Measurements from ENCODE around the gene CTSE. TPM values are rescaled to one million over a fixed set of nuclear protein-coding genes. Genes with fewer than 3 reads are reported as not detected.

CTSE gene
- total and polyA plus RNA-seq, 9 of the 15 experiments (the other 6 are each of a cell fraction or from before 2014, with no cell fraction given) = 0.04 to 0.18 (median 0.09) TPM; not detected in 4

DNA sequence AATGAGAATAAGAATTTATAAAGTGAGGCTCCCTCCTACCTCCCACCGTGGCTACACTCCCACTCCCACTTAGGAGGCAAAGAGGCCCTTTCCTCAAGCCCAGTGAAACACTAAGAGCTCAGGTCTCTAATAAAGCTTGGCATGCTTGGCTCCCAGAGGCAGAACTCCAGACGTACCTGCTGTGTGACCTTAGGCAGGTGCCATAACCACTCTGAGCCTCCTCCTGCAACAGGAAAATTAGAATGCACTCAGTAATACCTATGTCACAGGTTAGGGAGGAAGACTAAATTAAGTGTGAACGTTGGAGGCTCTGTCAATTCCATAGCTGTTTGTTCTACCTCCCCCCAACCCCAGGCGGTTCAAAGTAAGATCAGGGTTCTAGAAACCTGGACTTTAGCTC is 63.9 kb downstream of the CTSE start:
- no peak overlapping the region for H2AFZ ChIP-seq (ENCODE audit: low read depth, low read length)
- ChIA-PET CTCF (ENCODE audit: low intra/inter-chr PET ratio) (no interaction called here), POLR2A (interaction anchor here (0.6 to 2.2 kb wide), 2 partner anchors 10 to 11 kb away, joined by 3 to 5 read pairs; no protein-coding TSS in a partner anchor)
- H3K4me1 ChIP-seq (replicated peaks in 1 of 2; ENCODE audit: control insufficient read depth in 2 of 2, insufficient read depth in 2 of 2, low read length in 2 of 2) = no peaks in the 10 kb centered on the region
- 1% methylated on average over 4 of the region's 4 CpGs for WGBS (ENCODE audit: insufficient coverage, low coverage, missing lambda C conversion rate)
- H3K79me2 ChIP-seq (ENCODE audit: control insufficient read depth, insufficient read depth, low read length) = no peaks in the 10 kb centered on the region
- H4K20me1 ChIP-seq (replicated peaks; ENCODE audit: control insufficient read depth, insufficient read depth, low read length) = peaks cover 17% of the 10 kb centered on the region
- no peaks in the 10 kb centered on the region for H3K36me3 ChIP-seq (ENCODE audit: control insufficient read depth, insufficient read depth, low read length)
- ATAC-seq (no peak), FAIRE-seq (no peak), DNase-seq (ENCODE audit: extremely low read depth in 1 of 4, low spot score in 3 of 4) (no peak)
- no TSS peak for BruUV-seq (replicated peaks)
- no peak overlapping the region for H3K4me3 ChIP-seq
- intact Hi-C loops (cut with micrococcal nuclease) = no loop called here
- no peaks in the 10 kb centered on the region for H3K9me3 ChIP-seq (replicated peaks; ENCODE audit: control insufficient read depth, insufficient read depth, low read depth, low read length)
- H3K27me3 ChIP-seq (ENCODE audit: control insufficient read depth in 2 of 2, insufficient read depth in 2 of 2, low read length in 2 of 2) = peaks cover 13 to 78% of the 10 kb centered on the region in 2 experiments
- H3K9ac ChIP-seq (ENCODE audit: insufficient read depth in 1 of 2, low read depth in 2 of 2, low read length in 2 of 2) = no peak overlapping the region
- no peak overlapping the region for H3K4me2 ChIP-seq (ENCODE audit: insufficient read depth, low read length)
- no peak overlapping the region for H3K27ac ChIP-seq (ENCODE audit: extremely low read depth, low read depth, low read length)
- TF ChIP-seq, protein P1, sequence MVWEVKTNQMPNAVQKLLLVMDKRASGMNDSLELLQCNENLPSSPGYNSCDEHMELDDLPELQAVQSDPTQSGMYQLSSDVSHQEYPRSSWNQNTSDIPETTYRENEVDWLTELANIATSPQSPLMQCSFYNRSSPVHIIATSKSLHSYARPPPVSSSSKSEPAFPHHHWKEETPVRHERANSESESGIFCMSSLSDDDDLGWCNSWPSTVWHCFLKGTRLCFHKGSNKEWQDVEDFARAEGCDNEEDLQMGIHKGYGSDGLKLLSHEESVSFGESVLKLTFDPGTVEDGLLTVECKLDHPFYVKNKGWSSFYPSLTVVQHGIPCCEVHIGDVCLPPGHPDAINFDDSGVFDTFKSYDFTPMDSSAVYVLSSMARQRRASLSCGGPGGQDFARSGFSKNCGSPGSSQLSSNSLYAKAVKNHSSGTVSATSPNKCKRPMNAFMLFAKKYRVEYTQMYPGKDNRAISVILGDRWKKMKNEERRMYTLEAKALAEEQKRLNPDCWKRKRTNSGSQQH (CRISPR knock-in tag; IDR thresholded peaks at IDR 0.05) = no peak
- TF ChIP-seq ZFP36 (IDR thresholded peaks at IDR 0.05; ENCODE audit: low read depth, low read length, partially characterized antibody) (peak; percentile 71), SUPT5H (IDR thresholded peaks at IDR 0.05) (no peak), FOXA1 (IDR thresholded peaks at IDR 0.05; ENCODE audit: borderline replicate concordance) (no peak), BRD9 (IDR thresholded peaks at IDR 0.05; ENCODE audit: low read depth, partially characterized antibody) (no peak), SIRT6 (IDR thresholded peaks at IDR 0.05; ENCODE audit: low read depth, low read length) (no peak), RBM25 (IDR thresholded peaks at IDR 0.05; ENCODE audit: low read depth, low read length, severe bottlenecking) (peak; percentile 74)
- TF ChIP-seq, protein P2, sequence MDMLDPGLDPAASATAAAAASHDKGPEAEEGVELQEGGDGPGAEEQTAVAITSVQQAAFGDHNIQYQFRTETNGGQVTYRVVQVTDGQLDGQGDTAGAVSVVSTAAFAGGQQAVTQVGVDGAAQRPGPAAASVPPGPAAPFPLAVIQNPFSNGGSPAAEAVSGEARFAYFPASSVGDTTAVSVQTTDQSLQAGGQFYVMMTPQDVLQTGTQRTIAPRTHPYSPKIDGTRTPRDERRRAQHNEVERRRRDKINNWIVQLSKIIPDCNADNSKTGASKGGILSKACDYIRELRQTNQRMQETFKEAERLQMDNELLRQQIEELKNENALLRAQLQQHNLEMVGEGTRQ (CRISPR knock-in tag; IDR thresholded peaks at IDR 0.05) = no peak
- no peaks in the 10 kb centered on the region for H3K9me1 ChIP-seq (ENCODE audit: control insufficient read depth, insufficient read depth, low read length)
- in situ Hi-C loops (cut with MboI) = no loop called here

Other genes starting within 250 kb of the CTSE start
Only the 7 nearest of the 9 such genes appear.
- gene PM20D1, start 173.8 kb downstream of the CTSE start, total RNA-seq (2014; rRNA removed) = not detected in 2 replicates
- gene PM20D1, start 173.8 kb downstream of the CTSE start, total RNA-seq (2014; rRNA removed; fragmentation: Illumina TruSeq; extraction: Trizol) = not detected in 2 replicates
- gene PM20D1, start 173.8 kb downstream of the CTSE start, total RNA-seq (2015; rRNA removed; fragmentation: Illumina TruSeq; extraction: Trizol) = not detected in 2 replicates
- not detected in 2 replicates for gene PM20D1, start 173.8 kb downstream of the CTSE start, total RNA-seq (2021)
- gene PM20D1, start 173.8 kb downstream of the CTSE start, polyA plus RNA-seq (2011; rRNA removed) = not detected in 2 replicates
- gene PM20D1, start 173.8 kb downstream of the CTSE start, polyA plus RNA-seq (2014; fragmentation: Illumina TruSeq; extraction: Trizol) = not detected in 2 replicates
- gene PM20D1, start 173.8 kb downstream of the CTSE start, polyA plus RNA-seq (2014; fragmentation: Nextera tagmentation; extraction: Ambion mirVana) = not detected
- gene PM20D1, start 173.8 kb downstream of the CTSE start, polyA plus RNA-seq (2014; rRNA removed) = not detected in 2 replicates
- not detected in 2 replicates for gene SLC26A9, start 80.4 kb downstream of the CTSE start, total RNA-seq (2014; rRNA removed)
- not detected in 2 replicates for gene SLC26A9, start 80.4 kb downstream of the CTSE start, total RNA-seq (2014; rRNA removed; fragmentation: Illumina TruSeq; extraction: Trizol)
- gene SLC26A9, start 80.4 kb downstream of the CTSE start, total RNA-seq (2015; rRNA removed; fragmentation: Illumina TruSeq; extraction: Trizol) = not detected in 2 replicates
- not detected in 2 replicates for gene SLC26A9, start 80.4 kb downstream of the CTSE start, total RNA-seq (2021)
- gene SLC26A9, start 80.4 kb downstream of the CTSE start, polyA plus RNA-seq (2011; rRNA removed) = not detected in 2 replicates
- gene SLC26A9, start 80.4 kb downstream of the CTSE start, polyA plus RNA-seq (2014; fragmentation: Illumina TruSeq; extraction: Trizol) = 0.03 TPM in 1 of 2 replicates, not detected in the other
- gene SLC26A9, start 80.4 kb downstream of the CTSE start, polyA plus RNA-seq (2014; fragmentation: Nextera tagmentation; extraction: Ambion mirVana) = not detected
- not detected in 2 replicates for gene SLC26A9, start 80.4 kb downstream of the CTSE start, polyA plus RNA-seq (2014; rRNA removed)
- not detected in 2 replicates for gene RAB7B, start 20.5 kb downstream of the CTSE start, total RNA-seq (2014; rRNA removed)
- gene RAB7B, start 20.5 kb downstream of the CTSE start, total RNA-seq (2014; rRNA removed; fragmentation: Illumina TruSeq; extraction: Trizol) = 0.07 TPM in 1 of 2 replicates, not detected in the other
- gene RAB7B, start 20.5 kb downstream of the CTSE start, total RNA-seq (2015; rRNA removed; fragmentation: Illumina TruSeq; extraction: Trizol) = not detected in 2 replicates
- not detected in 2 replicates for gene RAB7B, start 20.5 kb downstream of the CTSE start, total RNA-seq (2021)
- 0.09 and 0.29 TPM in 2 replicates for gene RAB7B, start 20.5 kb downstream of the CTSE start, polyA plus RNA-seq (2011; rRNA removed)
- 0.12 TPM in 1 of 2 replicates, not detected in the other for gene RAB7B, start 20.5 kb downstream of the CTSE start, polyA plus RNA-seq (2014; fragmentation: Illumina TruSeq; extraction: Trizol)
- gene RAB7B, start 20.5 kb downstream of the CTSE start, polyA plus RNA-seq (2014; fragmentation: Nextera tagmentation; extraction: Ambion mirVana) = under 1 TPM; 0.03 to 0.06 TPM
- not detected in 2 replicates for gene RAB7B, start 20.5 kb downstream of the CTSE start, polyA plus RNA-seq (2014; rRNA removed)
- not detected in 2 replicates for gene RHEX, start 29.3 kb upstream of the CTSE start, total RNA-seq (2014; rRNA removed)
- not detected in 2 replicates for gene RHEX, start 29.3 kb upstream of the CTSE start, total RNA-seq (2014; rRNA removed; fragmentation: Illumina TruSeq; extraction: Trizol)
- gene RHEX, start 29.3 kb upstream of the CTSE start, total RNA-seq (2015; rRNA removed; fragmentation: Illumina TruSeq; extraction: Trizol) = not detected in 2 replicates
- not detected in 2 replicates for gene RHEX, start 29.3 kb upstream of the CTSE start, total RNA-seq (2021)
- gene RHEX, start 29.3 kb upstream of the CTSE start, polyA plus RNA-seq (2011; rRNA removed) = not detected in 2 replicates
- gene RHEX, start 29.3 kb upstream of the CTSE start, polyA plus RNA-seq (2014; fragmentation: Illumina TruSeq; extraction: Trizol) = not detected in 2 replicates
- not detected for gene RHEX, start 29.3 kb upstream of the CTSE start, polyA plus RNA-seq (2014; fragmentation: Nextera tagmentation; extraction: Ambion mirVana)
- not detected in 2 replicates for gene RHEX, start 29.3 kb upstream of the CTSE start, polyA plus RNA-seq (2014; rRNA removed)
- not detected in 2 replicates for gene AVPR1B, start 93.5 kb upstream of the CTSE start, total RNA-seq (2014; rRNA removed)
- gene AVPR1B, start 93.5 kb upstream of the CTSE start, total RNA-seq (2014; rRNA removed; fragmentation: Illumina TruSeq; extraction: Trizol) = not detected in 2 replicates
- gene AVPR1B, start 93.5 kb upstream of the CTSE start, total RNA-seq (2015; rRNA removed; fragmentation: Illumina TruSeq; extraction: Trizol) = not detected in 2 replicates
- gene AVPR1B, start 93.5 kb upstream of the CTSE start, total RNA-seq (2021) = not detected in 2 replicates
- gene AVPR1B, start 93.5 kb upstream of the CTSE start, polyA plus RNA-seq (2011; rRNA removed) = not detected in 2 replicates
- gene AVPR1B, start 93.5 kb upstream of the CTSE start, polyA plus RNA-seq (2014; fragmentation: Illumina TruSeq; extraction: Trizol) = not detected in 2 replicates
- gene AVPR1B, start 93.5 kb upstream of the CTSE start, polyA plus RNA-seq (2014; fragmentation: Nextera tagmentation; extraction: Ambion mirVana) = not detected
- gene AVPR1B, start 93.5 kb upstream of the CTSE start, polyA plus RNA-seq (2014; rRNA removed) = not detected in 2 replicates
- gene FAM72A, start 178.9 kb upstream of the CTSE start, total RNA-seq (2014; rRNA removed) = 22.5 and 30.5 TPM in 2 replicates
- 37.2 and 41.4 TPM in 2 replicates for gene FAM72A, start 178.9 kb upstream of the CTSE start, total RNA-seq (2014; rRNA removed; fragmentation: Illumina TruSeq; extraction: Trizol)
- gene FAM72A, start 178.9 kb upstream of the CTSE start, total RNA-seq (2015; rRNA removed; fragmentation: Illumina TruSeq; extraction: Trizol) = 32.7 and 37.0 TPM in 2 replicates
- 28.2 and 30.7 TPM in 2 replicates for gene FAM72A, start 178.9 kb upstream of the CTSE start, total RNA-seq (2021)
- gene FAM72A, start 178.9 kb upstream of the CTSE start, polyA plus RNA-seq (2011; rRNA removed) = 51.1 and 56.2 TPM in 2 replicates
- gene FAM72A, start 178.9 kb upstream of the CTSE start, polyA plus RNA-seq (2014; fragmentation: Illumina TruSeq; extraction: Trizol) = 47.7 and 58.3 TPM in 2 replicates
- 10 to 100 TPM; 12.3 to 13.9 TPM for gene FAM72A, start 178.9 kb upstream of the CTSE start, polyA plus RNA-seq (2014; fragmentation: Nextera tagmentation; extraction: Ambion mirVana)
- gene FAM72A, start 178.9 kb upstream of the CTSE start, polyA plus RNA-seq (2014; rRNA removed) = 33.5 and 40.7 TPM in 2 replicates
- 29.2 and 35.6 TPM in 2 replicates for gene SRGAP2, start 179.6 kb upstream of the CTSE start, total RNA-seq (2014; rRNA removed)
- gene SRGAP2, start 179.6 kb upstream of the CTSE start, total RNA-seq (2014; rRNA removed; fragmentation: Illumina TruSeq; extraction: Trizol) = 15.3 and 15.6 TPM in 2 replicates
- gene SRGAP2, start 179.6 kb upstream of the CTSE start, total RNA-seq (2015; rRNA removed; fragmentation: Illumina TruSeq; extraction: Trizol) = 14.9 TPM in 2 replicates
- gene SRGAP2, start 179.6 kb upstream of the CTSE start, total RNA-seq (2021) = 50.7 and 54.7 TPM in 2 replicates
- gene SRGAP2, start 179.6 kb upstream of the CTSE start, polyA plus RNA-seq (2011; rRNA removed) = 10.5 and 12.5 TPM in 2 replicates
- gene SRGAP2, start 179.6 kb upstream of the CTSE start, polyA plus RNA-seq (2014; fragmentation: Illumina TruSeq; extraction: Trizol) = 23.8 and 26.3 TPM in 2 replicates
- 1 to 10 TPM; 4.1 to 5.3 TPM for gene SRGAP2, start 179.6 kb upstream of the CTSE start, polyA plus RNA-seq (2014; fragmentation: Nextera tagmentation; extraction: Ambion mirVana)
- 19.1 and 22.0 TPM in 2 replicates for gene SRGAP2, start 179.6 kb upstream of the CTSE start, polyA plus RNA-seq (2014; rRNA removed)